Esophagus squamous epithelium (tissue), 5 donors: Measurements from ENCODE around the gene ERCC5. TPM values are rescaled to one million over a fixed set of nuclear protein-coding genes. Genes with fewer than 3 reads are reported as not detected.

ENCODE experiments used
- DNase-seq: peaks from one replicate; lab custom pipeline; 2025; lab: John Stamatoyannopoulos, UW
- H3K27ac ChIP-seq, 4 donors: fragments of 200-600 bp; sonication (generic); one replicate each; pipeline ENCODE4 v1.5.1; 2016 to 2019; ENCODE audit warnings: mild to moderate bottlenecking in 1 of 4
- H3K27me3 ChIP-seq, 4 donors: fragments of 200-600 bp; sonication (generic); 1 replicate in 3 of 4; 2 replicates in 1 of 4; pipeline versions ENCODE4 v1.5.1 to v1.6.0; 2017 to 2021; ENCODE audit warnings: antibody characterized with exemption in 1 of 4
- H3K36me3 ChIP-seq, 3 donors: fragments of 200-600 bp; sonication (generic); one replicate each; pipeline ENCODE4 v1.5.1; 2016 to 2019
- H3K4me1 ChIP-seq, 3 donors: fragments of 200-600 bp; sonication (generic); one replicate each; pipeline ENCODE4 v1.5.1; 2017 to 2019
- H3K4me3 ChIP-seq, 4 donors: fragments of 200-600 bp; sonication (generic); 1 replicate in 3 of 4; 2 replicates in 1 of 4; pipeline ENCODE4 v1.5.1; 2016 to 2019; ENCODE audit warnings: mild to moderate bottlenecking in 2 of 4, moderate library complexity in 1 of 4
- H3K9me3 ChIP-seq, 3 donors: fragments of 200-600 bp; sonication (generic); one replicate each; pipeline ENCODE4 v1.5.1; 2016 to 2019
- CTCF ChIP-seq, 6 experiments: fragments of 450-650 bp in 4 of 6; fragments of 200-600 bp in 2 of 6; sonication (generic) in 2 of 6; IDR thresholded peaks; one replicate each; pipeline ENCODE4 v1.5.1; 2016 to 2019; ENCODE audit warnings: antibody characterized with exemption in 6 of 6, mild to moderate bottlenecking in 4 of 6, moderate library complexity in 4 of 6
- POLR2A ChIP-seq, 4 donors: fragments of 450-650 bp; IDR thresholded peaks; one replicate each; pipeline ENCODE4 v1.6.1; 2017; ENCODE audit warnings: antibody characterized with exemption in 4 of 4, mild to moderate bottlenecking in 4 of 4, moderate library complexity in 3 of 4
- WGBS, 2 donors: methylation state at CpG; one replicate each; pipeline ENCODE4 v1.1.5; 2018; 5-methylcytosine and 5-hydroxymethylcytosine counted together
- intact Hi-C: fragments of 100-400 bp; cut with DNase I; formaldehyde crosslinking; loops from one replicate; pipeline ENCODE4 v1.15.0; 2022
- total RNA-seq, 4 donors: library from RNA; depleted of rRNA; stranded (reverse); fragments of >200 nt; gene quantifications; one replicate each; pipeline ENCODE4 v1.1.0, GENCODE V29; 2016
- donor health status: DM: yes; HTN: yes; CAD: no.

ERCC5 gene
- total RNA-seq, 4 donors from 2014 or later: 34.9 to 70.1 (median 48.3) TPM

- peaks cover 0 to 13% (median 0%) of the 10 kb centered on the region in 3 donors for H3K4me1 ChIP-seq
- H3K4me3 ChIP-seq: no peak overlapping the region
- whole genome bisulfite sequencing, 2 donors: 49 to 57% methylated on average over 8 of the region's 8 CpGs
- H3K36me3 ChIP-seq: peaks cover 3 to 73% (median 5%) of the 10 kb centered on the region in 3 donors
- intact Hi-C loops: no loop called here
- no peak for DNase-seq
- TF ChIP-seq POLR2A (IDR thresholded peaks at IDR 0.05): no peak
- TF ChIP-seq CTCF (IDR thresholded peaks at IDR 0.05): no peak
- H3K27ac ChIP-seq: peak overlapping the region in 1 of 4 donors; percentile 37
- no peaks in the 10 kb centered on the region for H3K9me3 ChIP-seq
- no peaks in the 10 kb centered on the region for H3K27me3 ChIP-seq
These were observed 19.7 kb upstream of the ERCC5 start for GRCh38 chr13:102825921-102826706.

DNA sequence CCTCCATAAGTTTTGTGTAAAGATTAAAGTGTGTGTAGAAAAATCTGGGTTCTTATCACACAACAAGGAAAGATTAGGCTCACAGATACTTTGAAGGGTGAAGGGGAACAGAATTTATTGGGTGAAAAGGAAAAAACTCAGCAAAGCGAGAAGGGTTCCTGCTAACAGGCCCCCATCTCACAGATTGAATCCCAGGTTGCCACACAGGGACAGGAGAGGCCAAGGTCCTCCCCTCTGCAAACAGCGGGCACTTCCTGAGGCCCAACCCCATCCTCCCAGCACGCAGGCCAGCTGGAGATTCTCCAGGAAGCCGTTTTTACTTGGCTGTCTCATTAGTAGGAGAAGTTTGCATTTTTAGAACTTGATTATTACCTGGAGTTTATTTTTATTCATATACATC lies 15.2 kb upstream of the ERCC5 start:
- no peak overlapping the region for H3K27ac ChIP-seq
- no peaks in the 10 kb centered on the region for H3K27me3 ChIP-seq
- H3K9me3 ChIP-seq: no peaks in the 10 kb centered on the region
- H3K4me3 ChIP-seq: no peak overlapping the region
- WGBS, 2 donors: 43 to 45% methylated on average over 4 of the region's 4 CpGs
- intact Hi-C loops: no loop called here
- H3K4me1 ChIP-seq: peaks cover 0 to 9% (median 0%) of the 10 kb centered on the region in 3 donors
- DNase-seq: no peak
- H3K36me3 ChIP-seq: peaks cover 0 to 70% (median 0%) of the 10 kb centered on the region in 3 donors
- TF ChIP-seq CTCF (IDR thresholded peaks at IDR 0.05) (no peak), POLR2A (IDR thresholded peaks at IDR 0.05) (no peak)

DNA sequence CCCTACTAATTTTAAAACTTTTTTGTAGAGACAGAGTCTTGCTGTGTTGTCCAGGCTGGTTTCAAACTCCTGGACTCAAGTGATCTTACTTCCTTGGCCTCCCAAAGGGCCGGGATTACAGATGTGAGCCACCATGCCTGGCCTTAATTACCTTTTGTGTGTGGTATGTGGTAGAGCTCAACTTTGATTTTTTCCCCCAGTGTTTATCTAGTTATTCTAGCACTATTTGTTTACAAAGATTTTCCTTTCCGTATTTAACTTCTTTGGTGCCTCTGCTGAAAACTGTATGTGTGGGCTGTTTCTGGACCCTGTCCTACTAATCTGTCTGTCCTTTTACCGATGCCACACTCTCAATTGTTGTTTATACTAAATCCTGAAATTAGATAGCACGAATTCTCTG lies 9.4 kb upstream of the ERCC5 start:
- no peaks in the 10 kb centered on the region for H3K9me3 ChIP-seq
- DNase-seq: no peak
- TF ChIP-seq POLR2A (IDR thresholded peaks at IDR 0.05): no peak
- no peak for TF ChIP-seq CTCF (IDR thresholded peaks at IDR 0.05)
- 93% methylated on average over 4 of the region's 4 CpGs for WGBS, 2 donors
- no peaks in the 10 kb centered on the region for H3K4me1 ChIP-seq
- no peaks in the 10 kb centered on the region for H3K27me3 ChIP-seq
- H3K4me3 ChIP-seq: no peak overlapping the region
- intact Hi-C loops: no loop called here
- H3K27ac ChIP-seq: no peak overlapping the region
- H3K36me3 ChIP-seq: peaks cover 0 to 85% (median 0%) of the 10 kb centered on the region in 3 donors

GRCh38 chr13:102838273-102838672 lies 7.6 kb upstream of the ERCC5 start:
- no peaks in the 10 kb centered on the region for H3K27me3 ChIP-seq
- no peaks in the 10 kb centered on the region for H3K4me1 ChIP-seq
- peaks cover 0 to 69% (median 0%) of the 10 kb centered on the region in 3 donors for H3K36me3 ChIP-seq
- H3K9me3 ChIP-seq: no peaks in the 10 kb centered on the region
- no peak overlapping the region for H3K27ac ChIP-seq
- WGBS, 2 donors: 59 to 63% methylated on average over 1 of the region's 1 CpG
- no peak for DNase-seq
- H3K4me3 ChIP-seq: no peak overlapping the region
- TF ChIP-seq POLR2A (IDR thresholded peaks at IDR 0.05): no peak
- no peak for TF ChIP-seq CTCF (IDR thresholded peaks at IDR 0.05)
- intact Hi-C loops: no loop called here

DNA sequence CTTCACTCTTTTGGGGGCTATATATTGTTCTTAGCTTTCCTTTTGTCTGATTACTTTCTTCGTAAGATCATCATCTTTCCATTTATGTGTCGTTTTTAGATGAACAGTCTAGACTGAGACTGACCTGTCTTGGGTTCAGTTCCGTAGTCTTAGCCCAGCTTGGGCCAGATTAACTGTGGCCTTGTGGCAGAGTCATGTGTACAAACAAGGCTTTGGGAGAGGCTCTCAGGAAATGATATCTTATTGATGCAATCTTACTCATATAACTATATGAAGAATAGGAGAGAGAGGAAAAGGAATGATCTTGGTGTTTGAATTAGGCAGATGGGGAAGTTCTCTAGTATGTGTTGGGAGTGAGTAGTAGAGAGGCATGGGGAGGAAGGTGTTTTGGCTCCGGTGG lies 6.8 kb upstream of the ERCC5 start:
- TF ChIP-seq CTCF (IDR thresholded peaks at IDR 0.05): no peak
- H3K36me3 ChIP-seq: peaks cover 0 to 62% (median 0%) of the 10 kb centered on the region in 3 donors
- H3K4me3 ChIP-seq: no peak overlapping the region
- DNase-seq: no peak
- no peak overlapping the region for H3K27ac ChIP-seq
- H3K27me3 ChIP-seq: no peaks in the 10 kb centered on the region
- H3K9me3 ChIP-seq: no peaks in the 10 kb centered on the region
- intact Hi-C loops: no loop called here
- 48 to 50% methylated on average over 4 of the region's 4 CpGs for WGBS, 2 donors
- H3K4me1 ChIP-seq: no peaks in the 10 kb centered on the region
